ENCODE measurements around the gene ZCWPW1.
"Not testable (repeated sequence)": the region's sequence is repeated elsewhere in the genome, so short reads cannot be mapped to it uniquely, and the experiment has no call there.

ZCWPW1 gene

GRCh38 chr7:100390286-100391009 lies 38.1 kb downstream of the ZCWPW1 start:
- H3K4me1 ChIP-seq (ENCODE audit: control insufficient read depth, insufficient read depth, low read length) = no peaks in the 10 kb centered on the region
- H3K9ac ChIP-seq (ENCODE audit: low read depth, low read length) = no peak overlapping the region
- no peak overlapping the region for H3K4me3 ChIP-seq (ENCODE audit: low read depth, low read length)
- H3K27me3 ChIP-seq (ENCODE audit: control insufficient read depth, insufficient read depth, low read length) = no peaks in the 10 kb centered on the region
- H3K9me3 ChIP-seq (ENCODE audit: control insufficient read depth, insufficient read depth, low read length) = no peaks in the 10 kb centered on the region
- no peaks in the 10 kb centered on the region for H3K36me3 ChIP-seq (ENCODE audit: control insufficient read depth, insufficient read depth, low read length)

GRCh38 chr7:100389437-100390088 lies 38.9 kb downstream of the ZCWPW1 start:
- Histone ChIP-seq H3K36me3 (ENCODE audit: control insufficient read depth, insufficient read depth, low read length) (no peaks in the 10 kb centered on the region), H3K9ac (ENCODE audit: low read depth, low read length) (no peak overlapping the region), H3K4me3 (ENCODE audit: low read depth, low read length) (no peak overlapping the region), H3K4me1 (ENCODE audit: control insufficient read depth, insufficient read depth, low read length) (no peaks in the 10 kb centered on the region), H3K27me3 (ENCODE audit: control insufficient read depth, insufficient read depth, low read length) (no peaks in the 10 kb centered on the region), H3K9me3 (ENCODE audit: control insufficient read depth, insufficient read depth, low read length) (no peaks in the 10 kb centered on the region)

- H3K4me1 ChIP-seq (ENCODE audit: control insufficient read depth, insufficient read depth, low read length) = no peaks in the 10 kb centered on the region
- no peaks in the 10 kb centered on the region for H3K27me3 ChIP-seq (ENCODE audit: control insufficient read depth, insufficient read depth, low read length)
- no peaks in the 10 kb centered on the region for H3K36me3 ChIP-seq (ENCODE audit: control insufficient read depth, insufficient read depth, low read length)
- H3K9ac ChIP-seq (ENCODE audit: low read depth, low read length) = no peak overlapping the region
- H3K4me3 ChIP-seq (ENCODE audit: low read depth, low read length) = no peak overlapping the region
- H3K9me3 ChIP-seq (ENCODE audit: control insufficient read depth, insufficient read depth, low read length) = no peaks in the 10 kb centered on the region
These were observed 40.8 kb downstream of the ZCWPW1 start for GRCh38 chr7:100387695-100388094.

- Histone ChIP-seq H3K9me3 (ENCODE audit: control insufficient read depth, insufficient read depth, low read length) (no peaks in the 10 kb centered on the region), H3K36me3 (ENCODE audit: control insufficient read depth, insufficient read depth, low read length) (no peaks in the 10 kb centered on the region), H3K4me1 (ENCODE audit: control insufficient read depth, insufficient read depth, low read length) (no peaks in the 10 kb centered on the region), H3K9ac (ENCODE audit: low read depth, low read length) (no peak overlapping the region), H3K27me3 (ENCODE audit: control insufficient read depth, insufficient read depth, low read length) (no peaks in the 10 kb centered on the region), H3K4me3 (ENCODE audit: low read depth, low read length) (no peak overlapping the region)
These were observed 41.6 kb downstream of the ZCWPW1 start for GRCh38 chr7:100386940-100387339.

GRCh38 chr7:100384628-100385294 lies 43.7 kb downstream of the ZCWPW1 start:
- Histone ChIP-seq H3K36me3 (ENCODE audit: control insufficient read depth, insufficient read depth, low read length) (no peaks in the 10 kb centered on the region), H3K9ac (ENCODE audit: low read depth, low read length) (no peak overlapping the region), H3K4me1 (ENCODE audit: control insufficient read depth, insufficient read depth, low read length) (no peaks in the 10 kb centered on the region)

GRCh38 chr7:100382234-100382853 lies 46.2 kb downstream of the ZCWPW1 start:
- H3K4me3 ChIP-seq (ENCODE audit: low read depth, low read length); H3K9ac ChIP-seq (ENCODE audit: low read depth, low read length); H3K36me3 ChIP-seq (ENCODE audit: control insufficient read depth, insufficient read depth, low read length); H3K4me1 ChIP-seq (ENCODE audit: control insufficient read depth, insufficient read depth, low read length); H3K9me3 ChIP-seq (ENCODE audit: control insufficient read depth, insufficient read depth, low read length); H3K27me3 ChIP-seq (ENCODE audit: control insufficient read depth, insufficient read depth, low read length): not testable (repeated sequence)

More at GRCh38 chr7:100384628-100385294, 43.7 kb downstream of the ZCWPW1 start:
- H3K4me3 ChIP-seq (ENCODE audit: low read depth, low read length) = no peak overlapping the region
- H3K27me3 ChIP-seq (ENCODE audit: control insufficient read depth, insufficient read depth, low read length) = no peaks in the 10 kb centered on the region
- no peaks in the 10 kb centered on the region for H3K9me3 ChIP-seq (ENCODE audit: control insufficient read depth, insufficient read depth, low read length)

GRCh38 chr7:100381531-100382233 lies 46.8 kb downstream of the ZCWPW1 start:
- H3K27me3 ChIP-seq (ENCODE audit: control insufficient read depth, insufficient read depth, low read length); H3K36me3 ChIP-seq (ENCODE audit: control insufficient read depth, insufficient read depth, low read length); H3K9ac ChIP-seq (ENCODE audit: low read depth, low read length); H3K4me1 ChIP-seq (ENCODE audit: control insufficient read depth, insufficient read depth, low read length); H3K4me3 ChIP-seq (ENCODE audit: low read depth, low read length); H3K9me3 ChIP-seq (ENCODE audit: control insufficient read depth, insufficient read depth, low read length): not testable (repeated sequence)

- Histone ChIP-seq H3K36me3 (ENCODE audit: control insufficient read depth, insufficient read depth, low read length) (no peaks in the 10 kb centered on the region), H3K9ac (ENCODE audit: low read depth, low read length) (no peak overlapping the region)
These were observed 48.3 kb downstream of the ZCWPW1 start for GRCh38 chr7:100380196-100380595.

GRCh38 chr7:100378114-100378755 lies 50.3 kb downstream of the ZCWPW1 start:
- Histone ChIP-seq H3K9ac (ENCODE audit: low read depth, low read length) (no peak overlapping the region), H3K4me1 (ENCODE audit: control insufficient read depth, insufficient read depth, low read length) (no peaks in the 10 kb centered on the region), H3K4me3 (ENCODE audit: low read depth, low read length) (no peak overlapping the region), H3K27me3 (ENCODE audit: control insufficient read depth, insufficient read depth, low read length) (no peaks in the 10 kb centered on the region), H3K36me3 (ENCODE audit: control insufficient read depth, insufficient read depth, low read length) (no peaks in the 10 kb centered on the region), H3K9me3 (ENCODE audit: control insufficient read depth, insufficient read depth, low read length) (no peaks in the 10 kb centered on the region)

More at GRCh38 chr7:100380196-100380595, 48.3 kb downstream of the ZCWPW1 start:
- Histone ChIP-seq H3K4me3 (ENCODE audit: low read depth, low read length) (no peak overlapping the region), H3K4me1 (ENCODE audit: control insufficient read depth, insufficient read depth, low read length) (no peaks in the 10 kb centered on the region), H3K9me3 (ENCODE audit: control insufficient read depth, insufficient read depth, low read length) (no peaks in the 10 kb centered on the region), H3K27me3 (ENCODE audit: control insufficient read depth, insufficient read depth, low read length) (no peaks in the 10 kb centered on the region)

GRCh38 chr7:100376066-100376465 lies 52.4 kb downstream of the ZCWPW1 start:
- H3K9ac ChIP-seq (ENCODE audit: low read depth, low read length) = no peak overlapping the region
- H3K4me1 ChIP-seq (ENCODE audit: control insufficient read depth, insufficient read depth, low read length) = no peaks in the 10 kb centered on the region
- H3K9me3 ChIP-seq (ENCODE audit: control insufficient read depth, insufficient read depth, low read length) = no peaks in the 10 kb centered on the region
- no peaks in the 10 kb centered on the region for H3K36me3 ChIP-seq (ENCODE audit: control insufficient read depth, insufficient read depth, low read length)
- no peak overlapping the region for H3K4me3 ChIP-seq (ENCODE audit: low read depth, low read length)
- no peaks in the 10 kb centered on the region for H3K27me3 ChIP-seq (ENCODE audit: control insufficient read depth, insufficient read depth, low read length)

GRCh38 chr7:100374601-100375000 lies 53.9 kb downstream of the ZCWPW1 start:
- H3K9ac ChIP-seq (ENCODE audit: low read depth, low read length) = no peak overlapping the region
- H3K27me3 ChIP-seq (ENCODE audit: control insufficient read depth, insufficient read depth, low read length) = no peaks in the 10 kb centered on the region
- H3K4me3 ChIP-seq (ENCODE audit: low read depth, low read length) = no peak overlapping the region
- H3K36me3 ChIP-seq (ENCODE audit: control insufficient read depth, insufficient read depth, low read length) = no peaks in the 10 kb centered on the region
- H3K9me3 ChIP-seq (ENCODE audit: control insufficient read depth, insufficient read depth, low read length) = no peaks in the 10 kb centered on the region
- H3K4me1 ChIP-seq (ENCODE audit: control insufficient read depth, insufficient read depth, low read length) = peaks cover 2% of the 10 kb centered on the region
